AG09309 (cell line): ENCODE measurements around the gene CARD19.

Experiments
- DNase-seq: peaks from one replicate; pipeline ENCODE4 v3.0.0-alpha.2; 2010; ENCODE audit warnings: low read depth
- H3K4me3 ChIP-seq: 2 replicates; pipeline ENCODE4 v1.5.1; 2011; ENCODE audit warnings: mild to moderate bottlenecking, low read depth, low read length, moderate library complexity; ENCODE audit not compliant: control insufficient read depth
- TF ChIP-seq, protein P1 (sequence below): IDR thresholded peaks from 2 replicates; pipeline ENCODE4 v1.5.1; 2011; ENCODE audit warnings: mild to moderate bottlenecking, low read depth, low read length, inconsistent platforms; ENCODE audit not compliant: insufficient read depth, control insufficient read depth; ENCODE audit errors: missing control alignments

Gene CARD19

DNA sequence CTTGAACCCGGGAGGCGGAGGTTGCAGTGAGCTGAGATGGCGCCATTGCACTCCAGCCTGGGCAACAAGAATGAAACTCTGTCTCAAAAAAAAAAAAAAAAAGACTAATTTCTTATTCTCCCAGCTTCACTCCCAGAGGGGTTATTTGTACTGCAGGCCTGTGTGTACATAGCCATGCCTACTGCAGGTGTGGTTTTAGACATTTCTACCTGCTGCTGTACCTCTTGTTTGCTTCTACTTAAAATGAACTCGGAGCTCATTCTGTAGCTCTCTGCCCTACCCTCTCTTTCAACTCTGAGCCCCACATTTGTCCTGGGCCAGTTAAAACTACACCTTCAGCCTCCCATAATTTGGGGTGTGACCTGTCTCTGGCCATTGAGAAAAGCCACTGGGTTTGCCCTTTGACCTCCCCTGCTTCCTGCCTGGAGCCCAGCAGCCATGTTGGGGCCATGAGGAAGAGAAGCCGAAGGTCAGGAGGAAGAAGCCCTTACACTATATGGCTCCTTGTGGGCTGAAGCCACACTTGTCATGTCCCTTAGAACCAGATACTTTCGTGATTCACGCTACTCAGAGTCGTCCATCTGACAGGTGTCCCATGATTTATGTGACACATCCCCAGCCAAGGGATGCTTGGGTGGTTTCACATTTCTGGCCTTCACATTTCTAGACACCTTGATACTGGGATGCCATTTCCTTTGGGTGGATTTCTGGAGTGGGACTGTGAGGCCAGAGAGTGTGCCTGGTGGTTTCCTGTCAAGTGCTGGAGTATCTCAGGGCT is 9.4 kb upstream of the CARD19 start:
- no peak for DNase-seq
- TF ChIP-seq, protein P1, sequence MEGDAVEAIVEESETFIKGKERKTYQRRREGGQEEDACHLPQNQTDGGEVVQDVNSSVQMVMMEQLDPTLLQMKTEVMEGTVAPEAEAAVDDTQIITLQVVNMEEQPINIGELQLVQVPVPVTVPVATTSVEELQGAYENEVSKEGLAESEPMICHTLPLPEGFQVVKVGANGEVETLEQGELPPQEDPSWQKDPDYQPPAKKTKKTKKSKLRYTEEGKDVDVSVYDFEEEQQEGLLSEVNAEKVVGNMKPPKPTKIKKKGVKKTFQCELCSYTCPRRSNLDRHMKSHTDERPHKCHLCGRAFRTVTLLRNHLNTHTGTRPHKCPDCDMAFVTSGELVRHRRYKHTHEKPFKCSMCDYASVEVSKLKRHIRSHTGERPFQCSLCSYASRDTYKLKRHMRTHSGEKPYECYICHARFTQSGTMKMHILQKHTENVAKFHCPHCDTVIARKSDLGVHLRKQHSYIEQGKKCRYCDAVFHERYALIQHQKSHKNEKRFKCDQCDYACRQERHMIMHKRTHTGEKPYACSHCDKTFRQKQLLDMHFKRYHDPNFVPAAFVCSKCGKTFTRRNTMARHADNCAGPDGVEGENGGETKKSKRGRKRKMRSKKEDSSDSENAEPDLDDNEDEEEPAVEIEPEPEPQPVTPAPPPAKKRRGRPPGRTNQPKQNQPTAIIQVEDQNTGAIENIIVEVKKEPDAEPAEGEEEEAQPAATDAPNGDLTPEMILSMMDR, result no peak
- no peak overlapping the region for H3K4me3 ChIP-seq

DNA sequence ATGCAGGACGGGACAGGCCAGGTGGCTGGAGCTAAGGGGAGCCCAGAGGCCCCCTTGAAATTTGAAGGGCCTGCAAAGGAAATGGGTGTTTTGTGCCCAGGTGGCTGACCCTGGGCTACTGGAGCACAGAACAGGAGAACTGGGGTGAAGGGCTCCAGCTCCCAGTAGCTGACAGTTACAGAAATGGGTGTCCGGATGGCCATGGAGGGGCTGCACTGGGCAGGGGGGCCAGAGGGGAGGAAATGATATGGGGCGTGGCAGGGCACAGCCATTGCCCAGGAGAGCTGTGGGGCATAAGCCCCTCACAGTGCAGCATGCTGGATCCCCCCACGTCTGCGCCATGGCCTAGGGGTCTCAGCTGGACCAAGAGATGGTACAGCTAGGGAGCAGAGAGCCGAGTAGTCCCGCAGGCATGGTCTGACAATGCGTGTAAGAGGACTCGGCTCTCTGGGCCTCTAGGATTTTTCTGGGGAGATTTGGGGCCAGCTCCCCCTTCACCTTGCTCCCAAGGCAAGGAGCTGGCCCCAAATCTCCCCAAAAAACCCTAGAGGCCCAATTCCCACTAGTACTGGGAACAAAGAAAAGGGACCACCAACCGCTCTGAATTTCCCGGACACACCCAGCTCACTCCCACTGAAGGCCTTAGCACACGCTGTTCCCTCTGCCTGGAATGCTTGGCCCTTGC is 7.9 kb upstream of the CARD19 start:
- no peak overlapping the region for H3K4me3 ChIP-seq
- TF ChIP-seq, protein P1, result no peak
- no peak for DNase-seq

DNA sequence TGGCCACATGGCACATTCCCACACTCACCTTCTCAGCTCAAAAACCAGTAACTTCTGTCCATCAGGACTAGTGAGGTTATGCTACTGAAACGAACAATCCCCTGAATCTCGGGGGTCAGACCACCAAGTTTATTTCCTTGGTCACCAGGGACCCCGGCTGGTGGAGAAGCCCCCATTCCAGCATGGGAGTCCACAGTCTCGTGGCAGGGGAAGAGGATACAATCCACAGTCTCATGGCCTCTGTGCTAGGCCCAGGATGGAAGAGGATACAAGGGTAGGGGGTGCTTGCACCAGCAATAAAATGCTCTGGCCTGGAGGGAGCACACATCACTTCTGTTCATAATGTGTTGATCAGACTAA is 7.4 kb upstream of the CARD19 start:
- TF ChIP-seq, protein P1, result no peak
- no peak overlapping the region for H3K4me3 ChIP-seq
- DNase-seq, result no peak

DNA sequence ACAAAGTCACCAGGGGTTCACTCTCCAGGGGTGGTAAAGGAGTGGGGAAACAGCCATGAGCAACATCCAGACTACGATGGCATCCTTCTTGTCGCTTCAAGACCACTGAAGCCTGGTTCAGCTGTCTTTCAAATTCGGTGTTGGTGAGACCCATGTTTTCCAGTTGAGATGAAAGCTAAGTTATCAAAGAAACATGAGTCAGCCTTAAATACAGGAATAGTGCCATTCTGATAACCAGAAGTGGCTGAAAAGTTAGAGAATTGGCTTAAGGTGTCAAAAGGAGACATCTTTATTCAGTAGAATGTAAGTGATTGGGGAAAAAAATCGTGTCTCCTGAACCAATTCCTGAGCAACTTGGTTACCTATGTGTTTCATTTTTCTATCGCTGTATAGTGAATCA is 7.0 kb upstream of the CARD19 start:
- H3K4me3 ChIP-seq, result no peak overlapping the region
- TF ChIP-seq, protein P1, result no peak
- no peak for DNase-seq

DNA sequence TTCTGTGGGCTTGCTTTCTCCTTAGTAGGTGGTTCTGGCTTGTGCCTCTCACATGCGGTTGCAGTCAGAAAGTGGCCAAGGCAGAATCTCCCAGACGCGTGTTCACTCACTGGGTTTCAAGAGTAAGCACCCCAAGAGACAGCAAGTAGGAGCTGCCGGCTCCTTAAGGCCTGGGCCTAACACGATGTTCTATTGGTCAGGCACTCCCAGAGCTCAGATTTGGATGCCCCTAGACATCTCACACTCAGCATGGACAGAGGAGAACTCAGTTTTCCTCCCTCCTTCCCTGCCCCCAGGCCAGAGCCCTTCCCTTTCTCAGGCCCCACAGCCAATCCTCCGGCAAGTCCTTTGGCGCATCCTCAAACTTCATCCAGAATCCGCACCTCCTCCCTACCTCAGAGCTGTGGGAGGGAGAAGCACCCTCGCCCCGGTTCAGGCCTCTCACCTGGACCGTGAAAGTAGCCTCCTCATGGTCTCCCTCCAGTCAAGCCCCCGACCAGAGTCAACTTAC is 6.5 kb upstream of the CARD19 start:
- TF ChIP-seq, protein P1, result no peak
- DNase-seq, result no peak
- no peak overlapping the region for H3K4me3 ChIP-seq

DNA sequence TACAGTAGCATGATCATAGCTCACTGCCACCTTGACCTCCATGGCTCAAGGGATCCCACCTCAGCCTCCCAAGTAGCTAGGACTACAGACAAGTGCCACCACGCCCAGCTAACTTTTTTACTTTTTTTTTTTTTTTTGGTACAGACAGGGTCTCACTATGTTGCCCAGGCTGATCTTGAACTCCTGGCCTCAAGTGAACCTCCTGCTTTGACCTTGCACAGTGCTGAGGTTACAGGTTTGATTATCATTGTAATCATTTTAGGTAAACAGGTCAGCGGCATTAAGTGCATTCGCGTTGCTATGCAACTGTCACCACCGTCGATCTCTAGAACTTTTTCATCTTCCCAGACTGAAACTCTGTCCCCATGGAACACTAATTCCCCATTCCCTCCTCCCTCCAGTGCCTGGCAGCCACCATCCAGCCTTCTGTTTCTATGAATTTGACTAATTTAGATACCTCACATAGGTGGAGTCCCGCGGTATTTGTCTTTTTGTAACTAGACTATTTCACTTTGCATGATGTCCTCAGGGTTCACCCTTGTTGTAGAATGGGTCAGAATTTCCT is 5.8 kb upstream of the CARD19 start:
- H3K4me3 ChIP-seq, result no peak overlapping the region
- no peak for DNase-seq
- TF ChIP-seq, protein P1, result no peak
